Measurements from ENCODE around the gene GRIK1. TPM values are rescaled to one million over a fixed set of nuclear protein-coding genes. Genes with fewer than 3 reads are reported as not detected.

Gene GRIK1
- polyA plus RNA-seq, 1 donor (not counting 4 experiments of a cell fraction or from before 2014, with no cell fraction given), result not detected

GRCh38 chr21:29860346-29860745 is 79.5 kb downstream of the GRIK1 start:
- Histone ChIP-seq H3K4me1 (ENCODE audit: control insufficient read depth, extremely low read depth, insufficient read depth, low read length) (no peaks in the 10 kb centered on the region), H3K9me1 (ENCODE audit: control insufficient read depth, extremely low read depth, insufficient read depth, low read length) (no peaks in the 10 kb centered on the region), H2AFZ (ENCODE audit: control insufficient read depth, low read length) (no peak overlapping the region), H3K4me3 (ENCODE audit: control insufficient read depth in 2 of 3, extremely low read depth in 1 of 3, insufficient read depth in 2 of 3, low read depth in 1 of 3, low read length in 3 of 3) (no peak overlapping the region), H4K20me1 (ENCODE audit: control insufficient read depth, extremely low read depth, insufficient read depth, low read length) (no peaks in the 10 kb centered on the region), H3K27me3 (ENCODE audit: control insufficient read depth, extremely low read depth, insufficient read depth, low read length) (no peaks in the 10 kb centered on the region), H3K9ac (ENCODE audit: control insufficient read depth, extremely low read depth, insufficient read depth, low read length) (no peak overlapping the region), H3K4me2 (ENCODE audit: control insufficient read depth, extremely low read depth, insufficient read depth, low read depth, low read length) (no peak overlapping the region), H3K27ac (ENCODE audit: control insufficient read depth, insufficient read depth, low read length) (no peak overlapping the region), H3K9me3 (ENCODE audit: control insufficient read depth, low read depth, low read length) (no peaks in the 10 kb centered on the region), H3K79me2 (ENCODE audit: control insufficient read depth, insufficient read depth, low read length) (no peaks in the 10 kb centered on the region), H3K36me3 (ENCODE audit: control insufficient read depth in 2 of 2, extremely low read depth in 1 of 2, insufficient read depth in 2 of 2, low read length in 2 of 2) (no peaks in the 10 kb centered on the region)
- TF ChIP-seq EZH2 (IDR thresholded peaks at IDR 0.05; ENCODE audit: low read length) (no peak), CTCF (optimal IDR thresholded peaks at IDR 0.05 in 1 of 3, IDR thresholded peaks at IDR 0.05 in 1 of 3, conservative IDR thresholded peaks at IDR 0.05 in 1 of 3; ENCODE audit: extremely low read depth in 1 of 3, insufficient read depth in 2 of 3, low read length in 3 of 3) (no peak)
- no peak for DNase-seq (ENCODE audit: low read depth, low spot score)
- dilution Hi-C loops (cut with MboI; ENCODE audit: extremely low pct_ligation_motif_present, low sequenced_read_pairs), result no loop called here
- FAIRE-seq, result no peak

DNA sequence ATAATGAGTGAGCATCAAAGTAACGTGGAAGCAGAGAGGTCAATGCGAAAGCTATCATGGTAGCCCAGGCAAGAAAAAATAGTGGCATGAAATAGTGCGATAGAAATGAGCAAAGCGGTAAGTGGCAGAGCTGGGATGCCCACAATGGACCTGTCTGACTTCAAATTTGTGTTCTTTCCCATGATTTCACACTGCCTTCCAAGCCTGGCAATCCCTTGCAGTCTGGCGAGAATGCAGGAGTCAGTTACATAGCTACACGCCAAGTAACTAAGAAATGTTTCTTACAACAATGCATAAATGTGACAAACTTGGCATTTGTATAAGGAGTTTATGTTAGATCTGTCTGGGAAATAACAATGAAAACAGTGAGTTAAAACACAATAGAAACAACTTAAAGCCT is 82.6 kb downstream of the GRIK1 start:
- H3K4me2 ChIP-seq (ENCODE audit: control insufficient read depth, extremely low read depth, insufficient read depth, low read depth, low read length), result no peak overlapping the region
- no peak overlapping the region for H3K9ac ChIP-seq (ENCODE audit: control insufficient read depth, extremely low read depth, insufficient read depth, low read length)
- DNase-seq (ENCODE audit: low read depth, low spot score) (no peak), FAIRE-seq (no peak)
- no peak overlapping the region for H3K4me3 ChIP-seq (ENCODE audit: control insufficient read depth in 2 of 3, extremely low read depth in 1 of 3, insufficient read depth in 2 of 3, low read depth in 1 of 3, low read length in 3 of 3)
- no peaks in the 10 kb centered on the region for H3K4me1 ChIP-seq (ENCODE audit: control insufficient read depth, extremely low read depth, insufficient read depth, low read length)
- H3K27ac ChIP-seq (ENCODE audit: control insufficient read depth, insufficient read depth, low read length), result no peak overlapping the region
- H3K79me2 ChIP-seq (ENCODE audit: control insufficient read depth, insufficient read depth, low read length), result no peaks in the 10 kb centered on the region
- no peaks in the 10 kb centered on the region for H3K27me3 ChIP-seq (ENCODE audit: control insufficient read depth, extremely low read depth, insufficient read depth, low read length)
- no peaks in the 10 kb centered on the region for H3K36me3 ChIP-seq (ENCODE audit: control insufficient read depth in 2 of 2, extremely low read depth in 1 of 2, insufficient read depth in 2 of 2, low read length in 2 of 2)
- no peaks in the 10 kb centered on the region for H3K9me3 ChIP-seq (ENCODE audit: control insufficient read depth, low read depth, low read length)
- no peak overlapping the region for H2AFZ ChIP-seq (ENCODE audit: control insufficient read depth, low read length)
- TF ChIP-seq CTCF (optimal IDR thresholded peaks at IDR 0.05 in 1 of 3, IDR thresholded peaks at IDR 0.05 in 1 of 3, conservative IDR thresholded peaks at IDR 0.05 in 1 of 3; ENCODE audit: extremely low read depth in 1 of 3, insufficient read depth in 2 of 3, low read length in 3 of 3) (no peak), EZH2 (IDR thresholded peaks at IDR 0.05; ENCODE audit: low read length) (no peak)
- no peaks in the 10 kb centered on the region for H3K9me1 ChIP-seq (ENCODE audit: control insufficient read depth, extremely low read depth, insufficient read depth, low read length)
- H4K20me1 ChIP-seq (ENCODE audit: control insufficient read depth, extremely low read depth, insufficient read depth, low read length), result no peaks in the 10 kb centered on the region
- dilution Hi-C loops (cut with MboI; ENCODE audit: extremely low pct_ligation_motif_present, low sequenced_read_pairs), result no loop called here

All from keratinocyte (primary cell).